Vagina (tissue), 2 donors: ENCODE results near the gene NR2E3.

Experiments
- CTCF ChIP-seq, 3 experiments: fragments of 450-650 bp in 2 of 3; fragments of 200-600 bp in 1 of 3; sonication (generic) in 1 of 3; IDR thresholded peaks; one replicate each; pipeline ENCODE4 v1.5.1; 2017 to 2019; ENCODE audit warnings: antibody characterized with exemption in 3 of 3, mild to moderate bottlenecking in 2 of 3, moderate library complexity in 2 of 3
- POLR2A ChIP-seq, 2 donors: fragments of 450-650 bp; IDR thresholded peaks; one replicate each; pipeline ENCODE4 v1.6.1; 2017; ENCODE audit warnings: antibody characterized with exemption in 2 of 2, mild to moderate bottlenecking in 2 of 2, moderate library complexity in 2 of 2
- POLR2AphosphoS5 ChIP-seq, 2 donors: sonication (generic); formaldehyde crosslinking; IDR thresholded peaks; one replicate each; pipeline ENCODE4 v1.9.0; 2017; ENCODE audit warnings: antibody characterized with exemption in 2 of 2, mild to moderate bottlenecking in 2 of 2, low read depth in 1 of 2; ENCODE audit not compliant: insufficient read depth in 1 of 2

- no peak for TF ChIP-seq CTCF (IDR thresholded peaks at IDR 0.05)
- TF ChIP-seq POLR2A (IDR thresholded peaks at IDR 0.05), result no peak
- TF ChIP-seq POLR2AphosphoS5 (IDR thresholded peaks at IDR 0.05; ENCODE audit: insufficient read depth in 1 of 2, low read depth in 1 of 2), result no peak
Observed at GRCh38 chr15:71779073-71779797, 31.1 kb upstream of the NR2E3 start.
